Ovary (tissue), 3 donors: ENCODE data around the gene USP10.

Experiments
- POLR2A ChIP-seq: fragments of 450-650 bp; IDR thresholded peaks from one replicate; pipeline ENCODE4 v1.6.1; 2017; ENCODE audit warnings: antibody characterized with exemption, mild to moderate bottlenecking, moderate library complexity
- TF ChIP-seq, protein P1 (sequence below), 3 donors: fragments of 450-650 bp in 2 of 3; fragments of 200-600 bp in 1 of 3; IDR thresholded peaks; one replicate each; pipeline versions ENCODE4 v1.5.1 to v1.8.0; 2016 to 2022; ENCODE audit warnings: antibody characterized with exemption in 3 of 3, mild to moderate bottlenecking in 1 of 3
- donor health status: DM: no; HTN: no; CAD: no.

DNA sequence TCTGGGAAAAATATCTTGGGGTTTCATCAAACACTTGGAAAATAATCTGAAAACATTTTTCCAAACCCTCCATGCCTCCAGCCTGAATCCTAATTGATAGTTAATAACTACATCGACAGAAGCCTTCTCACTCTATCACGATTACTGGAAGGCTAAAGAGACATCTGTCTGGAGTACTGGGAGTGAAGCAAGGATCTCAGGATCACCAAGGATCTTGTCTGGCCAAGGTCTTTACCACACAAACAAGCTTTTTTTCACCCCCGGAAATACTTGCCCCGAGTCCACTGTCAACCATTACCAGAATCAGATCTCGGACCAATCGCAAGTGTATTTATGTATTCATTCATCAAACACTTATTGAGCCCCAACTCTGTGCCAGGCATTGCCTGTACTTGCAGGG, 91.7 kb downstream of the USP10 start:
- TF ChIP-seq, protein P1, sequence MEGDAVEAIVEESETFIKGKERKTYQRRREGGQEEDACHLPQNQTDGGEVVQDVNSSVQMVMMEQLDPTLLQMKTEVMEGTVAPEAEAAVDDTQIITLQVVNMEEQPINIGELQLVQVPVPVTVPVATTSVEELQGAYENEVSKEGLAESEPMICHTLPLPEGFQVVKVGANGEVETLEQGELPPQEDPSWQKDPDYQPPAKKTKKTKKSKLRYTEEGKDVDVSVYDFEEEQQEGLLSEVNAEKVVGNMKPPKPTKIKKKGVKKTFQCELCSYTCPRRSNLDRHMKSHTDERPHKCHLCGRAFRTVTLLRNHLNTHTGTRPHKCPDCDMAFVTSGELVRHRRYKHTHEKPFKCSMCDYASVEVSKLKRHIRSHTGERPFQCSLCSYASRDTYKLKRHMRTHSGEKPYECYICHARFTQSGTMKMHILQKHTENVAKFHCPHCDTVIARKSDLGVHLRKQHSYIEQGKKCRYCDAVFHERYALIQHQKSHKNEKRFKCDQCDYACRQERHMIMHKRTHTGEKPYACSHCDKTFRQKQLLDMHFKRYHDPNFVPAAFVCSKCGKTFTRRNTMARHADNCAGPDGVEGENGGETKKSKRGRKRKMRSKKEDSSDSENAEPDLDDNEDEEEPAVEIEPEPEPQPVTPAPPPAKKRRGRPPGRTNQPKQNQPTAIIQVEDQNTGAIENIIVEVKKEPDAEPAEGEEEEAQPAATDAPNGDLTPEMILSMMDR (IDR thresholded peaks at IDR 0.05): no peak
- TF ChIP-seq POLR2A: no peak
